Astrocyte of the cerebellum (primary cell): ENCODE data around the gene KCNK7.

Experiments used
- DNase-seq: peaks from one replicate; pipeline ENCODE4 v3.0.0-alpha.2; 2011; ENCODE audit warnings: low read depth
- H3K4me3 ChIP-seq: 2 replicates; pipeline ENCODE4 v1.5.1; 2011; ENCODE audit warnings: mild to moderate bottlenecking, low read depth, low read length, moderate library complexity
- CTCF ChIP-seq: IDR thresholded peaks from 2 replicates; pipeline ENCODE4 v1.5.1; 2012; ENCODE audit warnings: low read length, low read depth, moderate library complexity, mild to moderate bottlenecking; ENCODE audit errors: missing control alignments
- in situ Hi-C: cut with HindIII; loops from 2 replicates; pipeline ENCODE4 v1.10.0; 2017; ENCODE audit warnings: low sequenced_read_pairs

The KCNK7 gene

GRCh38 chr11:65615950-65616574, 20.5 kb upstream of the KCNK7 start:
- peak overlapping the region; percentile 74 for H3K4me3 ChIP-seq
- TF ChIP-seq CTCF = no peak
- DNase-seq = no peak
- in situ Hi-C loops = no loop called here

- no peak for TF ChIP-seq CTCF
- peak; percentile 100 for DNase-seq
- in situ Hi-C loops = no loop called here
- peak within 1 kb of the TSS; percentile 87 for H3K4me3 ChIP-seq
These were observed 19.8 kb upstream of the KCNK7 start, which contains the start of gene PCNX3 for GRCh38 chr11:65615229-65615949. Gene PCNX3, plus strand, starts transcription at chr11:65615776. Its CDS starts 536 bp downstream, at chr11:65616312.

GRCh38 chr11:65613091-65613928, 17.7 kb upstream of the KCNK7 start:
- no peak for TF ChIP-seq CTCF
- peak overlapping the region; percentile 87 for H3K4me3 ChIP-seq
- no peak for DNase-seq
- in situ Hi-C loops = no loop called here

GRCh38 chr11:65612691-65613090, 17.1 kb upstream of the KCNK7 start:
- H3K4me3 ChIP-seq = peak overlapping the region; percentile 87
- TF ChIP-seq CTCF = no peak
- in situ Hi-C loops = no loop called here
- DNase-seq = no peak

GRCh38 chr11:65611758-65612603, 16.4 kb upstream of the KCNK7 start:
- in situ Hi-C loops = no loop called here
- no peak for DNase-seq
- no peak for TF ChIP-seq CTCF
- H3K4me3 ChIP-seq = peak overlapping the region; percentile 87
